DND-41 (cell line): Measurements from ENCODE around the gene ATIC.

Experiments used
- ATAC-seq: fragments of 200-7000 bp; cut with Tn5 transposase; 3 replicates; pipeline ENCODE4 v1.9.1; 2021; ENCODE audit warnings: low read depth; ENCODE audit not compliant: insufficient read depth
- DNase-seq: peaks from one replicate; pipeline ENCODE4 v3.0.0-alpha.2; 2020
- H2AFZ ChIP-seq: 2 replicates; pipeline ENCODE4 v1.6.0; 2012; ENCODE audit warnings: low read depth, low read length
- H3K27ac ChIP-seq: 2 replicates; pipeline ENCODE4 v1.5.1; 2012; ENCODE audit warnings: low read length, inconsistent platforms
- H3K27me3 ChIP-seq: fragments of 200-600 bp; sonication (generic); 2 replicates; pipeline ENCODE4 v1.6.0; 2012; ENCODE audit warnings: low read length, mild to moderate bottlenecking, inconsistent platforms; ENCODE audit not compliant: insufficient read depth, poor library complexity
- H3K36me3 ChIP-seq: 2 replicates; pipeline ENCODE4 v1.5.1; 2012; ENCODE audit warnings: low read length, inconsistent platforms; ENCODE audit not compliant: insufficient read depth
- H3K4me1 ChIP-seq: 2 replicates; pipeline ENCODE4 v1.5.1; 2012; ENCODE audit warnings: mild to moderate bottlenecking, low read length; ENCODE audit not compliant: insufficient read depth
- H3K4me2 ChIP-seq: 2 replicates; pipeline ENCODE4 v1.6.0; 2012; ENCODE audit warnings: mild to moderate bottlenecking, moderate library complexity, low read length, inconsistent platforms; ENCODE audit not compliant: insufficient read depth
- H3K4me3 ChIP-seq, 2 experiments: fragments of 200-600 bp in 1 of 2; shearing (Covaris generic) in 1 of 2; 2 replicates each; pipeline ENCODE4 v1.5.1; 2012 to 2016; ENCODE audit warnings: inconsistent platforms in 2 of 2, low read length in 2 of 2, mild to moderate bottlenecking in 2 of 2, low read depth in 1 of 2, moderate library complexity in 1 of 2
- H3K79me2 ChIP-seq: 2 replicates; pipeline ENCODE4 v1.6.0; 2012; ENCODE audit warnings: low read length, inconsistent platforms; ENCODE audit not compliant: insufficient read depth
- H3K9ac ChIP-seq: 2 replicates; pipeline ENCODE4 v1.6.0; 2012; ENCODE audit warnings: low read depth, mild to moderate bottlenecking, inconsistent platforms, low read length, moderate library complexity
- H3K9me3 ChIP-seq: 2 replicates; pipeline ENCODE4 v1.5.1; 2012; ENCODE audit warnings: low read length, moderate library complexity, mild to moderate bottlenecking, inconsistent platforms; ENCODE audit not compliant: insufficient read depth, severe bottlenecking
- H4K20me1 ChIP-seq: 2 replicates; pipeline ENCODE4 v1.6.0; 2012; ENCODE audit warnings: low read length; ENCODE audit not compliant: insufficient read depth
- CTCF ChIP-seq: IDR thresholded peaks from 2 replicates; pipeline ENCODE4 v1.5.1; 2012; ENCODE audit warnings: borderline replicate concordance, low read length, moderate library complexity, mild to moderate bottlenecking; ENCODE audit not compliant: poor library complexity, severe bottlenecking; ENCODE audit errors: extremely low read depth
- EZH2 ChIP-seq: IDR thresholded peaks from 3 replicates; pipeline ENCODE4 v1.6.1; 2012; ENCODE audit warnings: borderline replicate concordance, low read depth, mild to moderate bottlenecking, moderate library complexity, low read length, inconsistent platforms; ENCODE audit not compliant: severe bottlenecking

The ATIC gene

GRCh38 chr2:215370112-215370965 is 58.5 kb downstream of the ATIC start:
- H3K36me3 ChIP-seq, result no peaks in the 10 kb centered on the region
- H3K9ac ChIP-seq, result no peak overlapping the region
- DNase-seq (no peak), ATAC-seq (no peak; the same call in 2 of the 3 replicates)
- no peaks in the 10 kb centered on the region for H4K20me1 ChIP-seq
- no peak overlapping the region for H3K27ac ChIP-seq
- no peak overlapping the region for H3K4me2 ChIP-seq
- H3K9me3 ChIP-seq, result no peaks in the 10 kb centered on the region
- no peaks in the 10 kb centered on the region for H3K27me3 ChIP-seq
- no peak overlapping the region for H2AFZ ChIP-seq
- no peak overlapping the region for H3K4me3 ChIP-seq
- no peaks in the 10 kb centered on the region for H3K79me2 ChIP-seq
- no peaks in the 10 kb centered on the region for H3K4me1 ChIP-seq
- no peak for TF ChIP-seq EZH2
- TF ChIP-seq CTCF, result no peak

GRCh38 chr2:215371915-215372897 is 60.3 kb downstream of the ATIC start:
- Histone ChIP-seq H3K36me3 (no peaks in the 10 kb centered on the region), H3K4me3 (no peak overlapping the region), H3K27me3 (no peaks in the 10 kb centered on the region), H3K27ac (no peak overlapping the region), H3K4me1 (no peaks in the 10 kb centered on the region), H3K9ac (no peak overlapping the region), H2AFZ (no peak overlapping the region), H3K79me2 (no peaks in the 10 kb centered on the region), H3K4me2 (no peak overlapping the region), H4K20me1 (no peaks in the 10 kb centered on the region), H3K9me3 (no peaks in the 10 kb centered on the region)
- TF ChIP-seq EZH2, result no peak
- no peak for TF ChIP-seq CTCF
- no peak for DNase-seq
- no peak for ATAC-seq

GRCh38 chr2:215372968-215373649 is 61.2 kb downstream of the ATIC start:
- Histone ChIP-seq H3K9me3 (no peaks in the 10 kb centered on the region), H3K36me3 (no peaks in the 10 kb centered on the region), H3K4me2 (no peak overlapping the region), H3K27ac (no peak overlapping the region), H3K79me2 (no peaks in the 10 kb centered on the region), H3K4me3 (no peak overlapping the region), H3K9ac (no peak overlapping the region), H4K20me1 (no peaks in the 10 kb centered on the region), H2AFZ (no peak overlapping the region), H3K4me1 (no peaks in the 10 kb centered on the region), H3K27me3 (no peaks in the 10 kb centered on the region)
- DNase-seq (no peak), ATAC-seq (no peak)
- TF ChIP-seq CTCF (no peak), EZH2 (no peak)
